Erythroblast (primary cell): Measurements from ENCODE around the gene SLC39A8.

Experiments
- DNase-seq, 2 experiments: peaks; one replicate each; lab custom pipeline; 2025; lab: John Stamatoyannopoulos, UW
- GATA1 ChIP-seq: IDR thresholded peaks from 2 replicates; pipeline ENCODE4 v1.6.1; 2011; ENCODE audit warnings: low read depth, mild to moderate bottlenecking, control low read depth, low read length, moderate library complexity
- POLR2A ChIP-seq: IDR thresholded peaks from 2 replicates; pipeline ENCODE4 v1.6.1; 2011; ENCODE audit warnings: mild to moderate bottlenecking, low read length

Gene SLC39A8

GRCh38 chr4:102350634-102351033 is 5.4 kb upstream of the SLC39A8 start:
- no peak for TF ChIP-seq POLR2A
- no peak for TF ChIP-seq GATA1
- DNase-seq = no peak

GRCh38 chr4:102348701-102349100 is 3.4 kb upstream of the SLC39A8 start:
- no peak for TF ChIP-seq POLR2A
- no peak for DNase-seq

- TF ChIP-seq GATA1 (no peak), POLR2A (no peak)
- DNase-seq = no peak
Observed at GRCh38 chr4:102345795-102346100, 466 bp upstream of the SLC39A8 start.

- DNase-seq = peak; percentile 92 to 95
- no peak for TF ChIP-seq POLR2A
- TF ChIP-seq GATA1 = no peak
Observed at GRCh38 chr4:102344520-102344953, 745 bp downstream of the SLC39A8 start.

GRCh38 chr4:102343964-102344519 is 1.2 kb downstream of the SLC39A8 start:
- peak; percentile 89 to 97 for DNase-seq
- no peak for TF ChIP-seq GATA1
- TF ChIP-seq POLR2A = peak; percentile 41

- TF ChIP-seq POLR2A = no peak
- TF ChIP-seq GATA1 = no peak
- DNase-seq = peak; percentile 76 to 91
Observed at GRCh38 chr4:102342404-102343074, 2.7 kb downstream of the SLC39A8 start.

- peak in 1 of 2 experiments; percentile 26 for DNase-seq
- no peak for TF ChIP-seq POLR2A
- no peak for TF ChIP-seq GATA1
Observed at GRCh38 chr4:102341201-102341600, 4.1 kb downstream of the SLC39A8 start.

- no peak for TF ChIP-seq GATA1
- TF ChIP-seq POLR2A = no peak
- DNase-seq = peak in 1 of 2 experiments; percentile 27
Observed at GRCh38 chr4:102339018-102339417, 6.3 kb downstream of the SLC39A8 start.

- no peak for TF ChIP-seq POLR2A
- no peak for TF ChIP-seq GATA1
- DNase-seq = peak; percentile 48 to 50
Observed at GRCh38 chr4:102338405-102338804, 6.9 kb downstream of the SLC39A8 start.

- DNase-seq = no peak
- TF ChIP-seq GATA1 (no peak), POLR2A (no peak)
Observed at GRCh38 chr4:102335616-102336015, 9.7 kb downstream of the SLC39A8 start.

GRCh38 chr4:102334624-102335023 is 10.7 kb downstream of the SLC39A8 start:
- TF ChIP-seq GATA1 (no peak), POLR2A (no peak)
- DNase-seq = no peak

GRCh38 chr4:102333787-102334186 is 11.5 kb downstream of the SLC39A8 start:
- DNase-seq = no peak
- no peak for TF ChIP-seq GATA1
- TF ChIP-seq POLR2A = no peak

- no peak for TF ChIP-seq GATA1
- TF ChIP-seq POLR2A = no peak
- DNase-seq = no peak
Observed at GRCh38 chr4:102328045-102328444, 17.2 kb downstream of the SLC39A8 start.

- TF ChIP-seq POLR2A (no peak), GATA1 (no peak)
- DNase-seq = no peak
Observed at GRCh38 chr4:102326951-102327350, 18.3 kb downstream of the SLC39A8 start.

GRCh38 chr4:102324730-102325129 is 20.6 kb downstream of the SLC39A8 start:
- DNase-seq = no peak
- TF ChIP-seq GATA1 (no peak), POLR2A (no peak)
